ENCODE data around the gene NLRC3. TPM values are rescaled to one million over a fixed set of nuclear protein-coding genes. Genes with fewer than 3 reads are reported as not detected.

NLRC3 gene
- polyA plus RNA-seq, 1 of the 3 experiments (the other 2 are of a cell fraction), result not detected

DNA sequence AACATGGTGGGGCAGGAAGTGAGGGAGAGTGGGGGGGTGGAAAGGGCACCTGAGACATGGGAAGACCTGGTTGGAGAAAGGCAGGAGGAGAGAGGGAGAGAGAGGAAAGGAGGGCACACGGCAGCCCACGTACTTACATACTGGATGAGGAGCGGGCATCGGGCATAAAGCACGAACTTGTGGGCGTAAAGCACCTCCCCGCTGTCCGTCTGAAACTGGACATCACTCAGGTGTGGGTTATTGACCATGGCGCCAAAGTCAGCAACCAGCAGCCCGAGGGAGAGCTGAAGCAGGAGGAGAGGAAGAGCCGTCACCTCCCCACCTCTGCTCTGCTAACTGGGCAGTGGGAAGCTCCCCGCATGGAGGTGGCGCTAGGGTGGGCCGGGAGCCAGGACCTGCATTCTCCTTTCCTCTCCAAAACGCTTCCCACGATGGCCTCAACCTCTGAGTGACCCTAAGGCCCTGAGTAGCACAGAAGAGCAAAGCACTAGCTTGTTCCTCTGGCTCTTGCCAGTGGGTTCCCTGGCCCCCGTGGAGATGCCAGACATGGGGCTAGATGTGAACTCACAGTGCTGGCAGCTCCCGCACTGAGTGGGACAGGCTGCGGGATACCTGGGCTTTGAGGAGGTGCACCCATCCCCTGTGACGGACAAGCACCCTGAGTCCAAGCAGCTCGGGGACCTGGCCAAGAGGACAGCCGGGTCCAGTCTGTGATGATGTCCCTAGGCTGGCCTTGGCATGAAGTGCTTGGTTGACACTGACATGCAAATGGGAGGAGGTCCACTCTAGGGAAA, 17.3 kb upstream of the NLRC3 start:
- Histone ChIP-seq H3K27ac (ENCODE audit: low read depth in 2 of 2, low read length in 1 of 2) (no peak overlapping the region), H2AFZ (ENCODE audit: low read depth) (no peak overlapping the region), H3K9ac (no peak overlapping the region), H3K79me2 (ENCODE audit: insufficient read depth) (no peaks in the 10 kb centered on the region), H3K36me3 (replicated peaks in 1 of 2; ENCODE audit: control insufficient read depth in 1 of 2, insufficient read depth in 2 of 2, low read length in 1 of 2) (peaks cover under 1 to 7% of the 10 kb centered on the region in 2 experiments), H3K9me2 (no peaks in the 10 kb centered on the region), H4K20me1 (ENCODE audit: insufficient read depth) (no peaks in the 10 kb centered on the region), H3F3A (replicated peaks; ENCODE audit: insufficient read depth) (no peaks in the 10 kb centered on the region), H3K4me1 (ENCODE audit: control insufficient read depth in 1 of 2, insufficient read depth in 2 of 2, low read depth in 1 of 2, low read length in 1 of 2) (no peaks in the 10 kb centered on the region), H3K4me2 (no peak overlapping the region), H3K27me3 (ENCODE audit: insufficient read depth) (no peaks in the 10 kb centered on the region), H3K4me3 (ENCODE audit: low read depth in 2 of 2, low read length in 1 of 2) (no peak overlapping the region), H3K9me3 (no peaks in the 10 kb centered on the region)
- POLR2A ChIA-PET, result no interaction called here
- CTCF ChIA-PET, result no interaction called here
- 94% methylated on average over 21 of the region's 22 CpGs for WGBS (ENCODE audit: low lambda C conversion rate)
- no peak for DNase-seq
- TF ChIP-seq FOXJ3 (CRISPR knock-in tag; IDR thresholded peaks at IDR 0.05), result no peak

DNA sequence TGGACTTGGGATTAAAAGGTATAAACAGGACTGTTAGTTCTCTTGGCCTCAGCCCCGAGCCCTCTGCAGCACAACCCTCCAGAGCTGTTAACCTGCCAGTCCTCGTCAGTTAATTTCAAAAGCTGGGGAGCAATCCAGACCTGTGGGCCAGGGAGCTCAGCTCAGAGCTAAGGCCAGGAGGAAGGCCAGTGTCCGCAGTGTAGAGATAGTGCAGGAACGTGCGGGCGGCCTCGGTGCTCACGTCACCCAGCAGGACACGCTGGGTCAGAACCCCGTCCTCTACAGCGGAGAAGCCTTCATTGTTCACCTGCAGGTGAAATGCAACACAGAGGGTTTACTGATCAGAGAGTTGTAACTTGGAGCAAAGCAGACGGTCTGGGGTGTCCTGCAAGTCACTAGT, 15.4 kb upstream of the NLRC3 start:
- no peak overlapping the region for H3K4me3 ChIP-seq (ENCODE audit: low read depth in 2 of 2, low read length in 1 of 2)
- no peak overlapping the region for H3K4me2 ChIP-seq
- POLR2A ChIA-PET, result no interaction called here
- TF ChIP-seq, protein P1, sequence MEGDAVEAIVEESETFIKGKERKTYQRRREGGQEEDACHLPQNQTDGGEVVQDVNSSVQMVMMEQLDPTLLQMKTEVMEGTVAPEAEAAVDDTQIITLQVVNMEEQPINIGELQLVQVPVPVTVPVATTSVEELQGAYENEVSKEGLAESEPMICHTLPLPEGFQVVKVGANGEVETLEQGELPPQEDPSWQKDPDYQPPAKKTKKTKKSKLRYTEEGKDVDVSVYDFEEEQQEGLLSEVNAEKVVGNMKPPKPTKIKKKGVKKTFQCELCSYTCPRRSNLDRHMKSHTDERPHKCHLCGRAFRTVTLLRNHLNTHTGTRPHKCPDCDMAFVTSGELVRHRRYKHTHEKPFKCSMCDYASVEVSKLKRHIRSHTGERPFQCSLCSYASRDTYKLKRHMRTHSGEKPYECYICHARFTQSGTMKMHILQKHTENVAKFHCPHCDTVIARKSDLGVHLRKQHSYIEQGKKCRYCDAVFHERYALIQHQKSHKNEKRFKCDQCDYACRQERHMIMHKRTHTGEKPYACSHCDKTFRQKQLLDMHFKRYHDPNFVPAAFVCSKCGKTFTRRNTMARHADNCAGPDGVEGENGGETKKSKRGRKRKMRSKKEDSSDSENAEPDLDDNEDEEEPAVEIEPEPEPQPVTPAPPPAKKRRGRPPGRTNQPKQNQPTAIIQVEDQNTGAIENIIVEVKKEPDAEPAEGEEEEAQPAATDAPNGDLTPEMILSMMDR (IDR thresholded peaks at IDR 0.05), result no peak
- TF ChIP-seq, protein P2, sequence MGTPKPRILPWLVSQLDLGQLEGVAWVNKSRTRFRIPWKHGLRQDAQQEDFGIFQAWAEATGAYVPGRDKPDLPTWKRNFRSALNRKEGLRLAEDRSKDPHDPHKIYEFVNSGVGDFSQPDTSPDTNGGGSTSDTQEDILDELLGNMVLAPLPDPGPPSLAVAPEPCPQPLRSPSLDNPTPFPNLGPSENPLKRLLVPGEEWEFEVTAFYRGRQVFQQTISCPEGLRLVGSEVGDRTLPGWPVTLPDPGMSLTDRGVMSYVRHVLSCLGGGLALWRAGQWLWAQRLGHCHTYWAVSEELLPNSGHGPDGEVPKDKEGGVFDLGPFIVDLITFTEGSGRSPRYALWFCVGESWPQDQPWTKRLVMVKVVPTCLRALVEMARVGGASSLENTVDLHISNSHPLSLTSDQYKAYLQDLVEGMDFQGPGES (IDR thresholded peaks at IDR 0.05; ENCODE audit: low read depth, low read length), result no peak
- TF ChIP-seq NRF1 (IDR thresholded peaks at IDR 0.05; ENCODE audit: low read depth, low read length), result no peak
- no peak for TF ChIP-seq MEF2A (IDR thresholded peaks at IDR 0.05; ENCODE audit: borderline replicate concordance, low read depth)
- TF ChIP-seq TAF1 (IDR thresholded peaks at IDR 0.05; ENCODE audit: borderline replicate concordance, low read depth, low read length), result no peak
- no peak for TF ChIP-seq EP300 (IDR thresholded peaks at IDR 0.05; ENCODE audit: borderline replicate concordance in 1 of 2, low read depth in 1 of 2, low read length in 1 of 2)
- TF ChIP-seq FOSL2 (IDR thresholded peaks at IDR 0.05; ENCODE audit: borderline replicate concordance, low read depth), result no peak
- TF ChIP-seq, protein P3, sequence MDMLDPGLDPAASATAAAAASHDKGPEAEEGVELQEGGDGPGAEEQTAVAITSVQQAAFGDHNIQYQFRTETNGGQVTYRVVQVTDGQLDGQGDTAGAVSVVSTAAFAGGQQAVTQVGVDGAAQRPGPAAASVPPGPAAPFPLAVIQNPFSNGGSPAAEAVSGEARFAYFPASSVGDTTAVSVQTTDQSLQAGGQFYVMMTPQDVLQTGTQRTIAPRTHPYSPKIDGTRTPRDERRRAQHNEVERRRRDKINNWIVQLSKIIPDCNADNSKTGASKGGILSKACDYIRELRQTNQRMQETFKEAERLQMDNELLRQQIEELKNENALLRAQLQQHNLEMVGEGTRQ (IDR thresholded peaks at IDR 0.05; ENCODE audit: borderline replicate concordance, low read depth, low read length), result no peak
- TF ChIP-seq EZH2phosphoT487 (IDR thresholded peaks at IDR 0.05; ENCODE audit: borderline replicate concordance, low read depth), result no peak
- TF ChIP-seq RXRA (IDR thresholded peaks at IDR 0.05; ENCODE audit: borderline replicate concordance, low read depth), result no peak
- TF ChIP-seq NFIC (IDR thresholded peaks at IDR 0.05; ENCODE audit: borderline replicate concordance), result no peak
- no peaks in the 10 kb centered on the region for H3K4me1 ChIP-seq (ENCODE audit: control insufficient read depth in 1 of 2, insufficient read depth in 2 of 2, low read depth in 1 of 2, low read length in 1 of 2)
- H3K27ac ChIP-seq (ENCODE audit: low read depth in 2 of 2, low read length in 1 of 2), result no peak overlapping the region
- no peaks in the 10 kb centered on the region for H3K9me2 ChIP-seq
- no peaks in the 10 kb centered on the region for H3K27me3 ChIP-seq (ENCODE audit: insufficient read depth)
- no peaks in the 10 kb centered on the region for H3F3A ChIP-seq (replicated peaks; ENCODE audit: insufficient read depth)
- no peak overlapping the region for H2AFZ ChIP-seq (ENCODE audit: low read depth)
- CTCF ChIA-PET, result no interaction called here
- DNase-seq, result no peak
- H3K9me3 ChIP-seq, result no peaks in the 10 kb centered on the region
- H3K9ac ChIP-seq, result no peak overlapping the region
- H4K20me1 ChIP-seq (ENCODE audit: insufficient read depth), result no peaks in the 10 kb centered on the region
- H3K79me2 ChIP-seq (ENCODE audit: insufficient read depth), result no peaks in the 10 kb centered on the region
- WGBS (ENCODE audit: low lambda C conversion rate), result 98% methylated on average over 12 of the region's 12 CpGs
- peaks cover 0 to 2% of the 10 kb centered on the region in 2 experiments for H3K36me3 ChIP-seq (replicated peaks in 1 of 2; ENCODE audit: control insufficient read depth in 1 of 2, insufficient read depth in 2 of 2, low read length in 1 of 2)
